Activated T-helper 2 cell treated with anti-CD3 and anti-CD28 coated beads, Interferon-gamma antibody, Interleukin-2, Interleukin-4, amounts not matched to agents 10 μg/mL and 5 μg/mL and 100 μg/mL, durations not matched to agents 14 hours and 24 hours and 36 hours (primary cell): ENCODE results near the gene COQ9. TPM values are rescaled to one million over a fixed set of nuclear protein-coding genes. Genes with fewer than 3 reads are reported as not detected.
"Not testable (repeated sequence)": the region's sequence is repeated elsewhere in the genome, so short reads cannot be mapped to it uniquely, and the experiment has no call there.

Source experiments
- DNase-seq: peaks from one replicate; pipeline ENCODE4 v3.0.0; 2021; ENCODE audit warnings: low spot score
- H3K27ac Mint-ChIP-seq: one replicate; pipeline ENCODE4 v1.8.0; 2021; ENCODE audit warnings: mixed read lengths
- H3K27me3 Mint-ChIP-seq: one replicate; pipeline ENCODE4 v1.8.0; 2021; ENCODE audit warnings: low read depth, mixed read lengths
- H3K36me3 Mint-ChIP-seq: one replicate; pipeline ENCODE4 v1.8.0; 2021; ENCODE audit warnings: low read depth, mixed read lengths
- H3K4me1 Mint-ChIP-seq: one replicate; pipeline ENCODE4 v1.8.0; 2021; ENCODE audit warnings: low read depth, mixed read lengths
- H3K4me3 Mint-ChIP-seq: one replicate; pipeline ENCODE4 v1.8.0; 2021; ENCODE audit warnings: low read depth, mild to moderate bottlenecking, moderate library complexity, mixed read lengths
- H3K9me3 Mint-ChIP-seq: one replicate; pipeline ENCODE4 v1.8.0; 2021; ENCODE audit warnings: mixed read lengths
- intact Hi-C: fragments of 100-400 bp; cut with micrococcal nuclease; formaldehyde crosslinking; loops from one replicate; pipeline ENCODE4 v1.15.1; 2023
- total RNA-seq: library from RNA; stranded (reverse); gene quantifications from 2 replicates; pipeline ENCODE4 v1.2.3, GENCODE V29; 2022

The COQ9 gene
- total RNA-seq, 1 donor from 2014 or later = 47.4 TPM

- H3K9me3 Mint-ChIP-seq = no peaks in the 10 kb centered on the region
- no peak overlapping the region for H3K27ac Mint-ChIP-seq
- H3K4me3 Mint-ChIP-seq = no peak overlapping the region
- intact Hi-C loops = no loop called here
- peaks cover 75% of the 10 kb centered on the region for H3K36me3 Mint-ChIP-seq
- no peak for DNase-seq
- peaks cover 2% of the 10 kb centered on the region for H3K4me1 Mint-ChIP-seq
- H3K27me3 Mint-ChIP-seq = no peaks in the 10 kb centered on the region
These were observed 13.3 kb upstream of the COQ9 start for GRCh38 chr16:57434003-57434402.

GRCh38 chr16:57435838-57436237 lies 11.4 kb upstream of the COQ9 start:
- peaks cover 14% of the 10 kb centered on the region for H3K9me3 Mint-ChIP-seq
- peaks cover 79% of the 10 kb centered on the region for H3K36me3 Mint-ChIP-seq
- intact Hi-C loops = no loop called here
- no peaks in the 10 kb centered on the region for H3K27me3 Mint-ChIP-seq
- H3K27ac Mint-ChIP-seq = no peak overlapping the region
- DNase-seq = no peak
- H3K4me3 Mint-ChIP-seq = no peak overlapping the region
- H3K4me1 Mint-ChIP-seq = peaks cover 2% of the 10 kb centered on the region

GRCh38 chr16:57439947-57440346 lies 7.3 kb upstream of the COQ9 start:
- H3K27ac Mint-ChIP-seq, H3K4me1 Mint-ChIP-seq, DNase-seq, H3K27me3 Mint-ChIP-seq, H3K4me3 Mint-ChIP-seq, intact Hi-C loops: not testable (repeated sequence)
- H3K9me3 Mint-ChIP-seq = peaks cover 24% of the 10 kb centered on the region
- H3K36me3 Mint-ChIP-seq = peaks cover 64% of the 10 kb centered on the region

- not testable (repeated sequence) for H3K4me1 Mint-ChIP-seq
These were observed 6.7 kb upstream of the COQ9 start for GRCh38 chr16:57440551-57440950.

GRCh38 chr16:57444711-57445110 lies 2.6 kb upstream of the COQ9 start:
- Mint-ChIP-seq H3K27ac (no peak overlapping the region), H3K27me3 (no peaks in the 10 kb centered on the region), H3K4me3 (peak overlapping the region; percentile 26), H3K9me3 (peaks cover 20% of the 10 kb centered on the region), H3K36me3 (peaks cover 38% of the 10 kb centered on the region), H3K4me1 (peaks cover 24% of the 10 kb centered on the region)
- no peak for DNase-seq
- intact Hi-C loops = no loop called here

More at GRCh38 chr16:57440551-57440950, 6.7 kb upstream of the COQ9 start:
- H3K27me3 Mint-ChIP-seq, intact Hi-C loops, H3K4me3 Mint-ChIP-seq, H3K27ac Mint-ChIP-seq, DNase-seq: not testable (repeated sequence)
- Mint-ChIP-seq H3K36me3 (peaks cover 58% of the 10 kb centered on the region), H3K9me3 (peaks cover 24% of the 10 kb centered on the region)

GRCh38 chr16:57445510-57445909 lies 1.8 kb upstream of the COQ9 start:
- Mint-ChIP-seq H3K4me3 (peak overlapping the region; percentile 26), H3K36me3 (peaks cover 30% of the 10 kb centered on the region), H3K27me3 (no peaks in the 10 kb centered on the region), H3K4me1 (peaks cover 24% of the 10 kb centered on the region), H3K9me3 (peaks cover 12% of the 10 kb centered on the region), H3K27ac (no peak overlapping the region)
- no peak for DNase-seq
- intact Hi-C loops = no loop called here

- peaks cover 24% of the 10 kb centered on the region for H3K36me3 Mint-ChIP-seq
- H3K9me3 Mint-ChIP-seq = peaks cover 2% of the 10 kb centered on the region
- H3K27me3 Mint-ChIP-seq = no peaks in the 10 kb centered on the region
- H3K4me1 Mint-ChIP-seq = peaks cover 26% of the 10 kb centered on the region
- intact Hi-C loops = loop anchor here (1.0 kb wide), 2 partner anchors 16 to 146 kb away; partner anchors contain the start of gene POLR2C
- peak overlapping the region; percentile 87 for H3K27ac Mint-ChIP-seq
- peak; percentile 16 for DNase-seq
- H3K4me3 Mint-ChIP-seq = peak overlapping the region; percentile 93
These were observed 621 bp upstream of the COQ9 start for GRCh38 chr16:57446531-57447185.

- no peaks in the 10 kb centered on the region for H3K9me3 Mint-ChIP-seq
- H3K36me3 Mint-ChIP-seq = peaks cover 42% of the 10 kb centered on the region
- peaks cover 15% of the 10 kb centered on the region for H3K4me1 Mint-ChIP-seq
- H3K4me3 Mint-ChIP-seq = no peak overlapping the region
- H3K27me3 Mint-ChIP-seq = no peaks in the 10 kb centered on the region
- no peak overlapping the region for H3K27ac Mint-ChIP-seq
- intact Hi-C loops = no loop called here
- DNase-seq = no peak
These were observed 4.7 kb downstream of the COQ9 start for GRCh38 chr16:57452021-57452420.

GRCh38 chr16:57462209-57462977 lies 15.1 kb downstream of the COQ9 start, which contains the start of gene POLR2C:
Gene POLR2C, plus strand, starts transcription at chr16:57462679. Its CDS starts 46 bp downstream, at chr16:57462725.
- intact Hi-C loops = loop anchor here (1.0 to 2.0 kb wide), 3 partner anchors 15 to 56 kb away; partner anchors contain the start of genes CIAPIN1 and COQ9
- peak; percentile 89 for DNase-seq
- H3K4me1 Mint-ChIP-seq = peaks cover 21% of the 10 kb centered on the region
- H3K9me3 Mint-ChIP-seq = no peaks in the 10 kb centered on the region
- H3K4me3 Mint-ChIP-seq = peak within 1 kb of the TSS; percentile 100
- peaks cover 46% of the 10 kb centered on the region for H3K36me3 Mint-ChIP-seq
- no peaks in the 10 kb centered on the region for H3K27me3 Mint-ChIP-seq
- H3K27ac Mint-ChIP-seq = peak within 1 kb of the TSS; percentile 100

GRCh38 chr16:57462978-57463362 lies 15.7 kb downstream of the COQ9 start:
- H3K4me3 Mint-ChIP-seq = peak overlapping the region; percentile 100
- peaks cover 52% of the 10 kb centered on the region for H3K36me3 Mint-ChIP-seq
- H3K27ac Mint-ChIP-seq = peak overlapping the region; percentile 74
- H3K9me3 Mint-ChIP-seq = no peaks in the 10 kb centered on the region
- H3K4me1 Mint-ChIP-seq = peaks cover 21% of the 10 kb centered on the region
- intact Hi-C loops = loop anchor here (1.0 to 2.0 kb wide), 3 partner anchors 16 to 56 kb away; partner anchors contain the start of genes CIAPIN1 and COQ9
- DNase-seq = no peak
- no peaks in the 10 kb centered on the region for H3K27me3 Mint-ChIP-seq

- H3K4me1 Mint-ChIP-seq = peaks cover 24% of the 10 kb centered on the region
- intact Hi-C loops = no loop called here
- H3K9me3 Mint-ChIP-seq = no peaks in the 10 kb centered on the region
- no peak for DNase-seq
- H3K27me3 Mint-ChIP-seq = no peaks in the 10 kb centered on the region
- H3K36me3 Mint-ChIP-seq = peaks cover 67% of the 10 kb centered on the region
- H3K27ac Mint-ChIP-seq = no peak overlapping the region
- no peak overlapping the region for H3K4me3 Mint-ChIP-seq
These were observed 17.2 kb downstream of the COQ9 start for GRCh38 chr16:57464523-57464922.

GRCh38 chr16:57468346-57468745 lies 21.1 kb downstream of the COQ9 start:
- Mint-ChIP-seq H3K27me3 (no peaks in the 10 kb centered on the region), H3K27ac (no peak overlapping the region), H3K9me3 (no peaks in the 10 kb centered on the region), H3K4me1 (peaks cover 19% of the 10 kb centered on the region), H3K36me3 (peaks cover 68% of the 10 kb centered on the region), H3K4me3 (no peak overlapping the region)
- DNase-seq = no peak
- intact Hi-C loops = no loop called here

GRCh38 chr16:57469046-57469445 lies 21.8 kb downstream of the COQ9 start:
- no peak overlapping the region for H3K27ac Mint-ChIP-seq

More at GRCh38 chr16:57469046-57469445, 21.8 kb downstream of the COQ9 start:
- Mint-ChIP-seq H3K4me1 (peaks cover 14% of the 10 kb centered on the region), H3K27me3 (no peaks in the 10 kb centered on the region), H3K4me3 (no peak overlapping the region), H3K9me3 (no peaks in the 10 kb centered on the region), H3K36me3 (peaks cover 66% of the 10 kb centered on the region)
- intact Hi-C loops = no loop called here
- DNase-seq = no peak
